Endothelial cell of umbilical vein (primary cell): ENCODE data around the gene SEMA4D. TPM values are rescaled to one million over a fixed set of nuclear protein-coding genes. Genes with fewer than 3 reads are reported as not detected.

Experiments used
- BruUV-seq: library from RNA; stranded (reverse); fragments of 400-500 nt; replicated peaks from 2 replicates; lab custom pipeline; 2021; lab: Mats Ljungman, UMichigan
- CTCF ChIA-PET: fragments of 300-600, 350-600 bp; sonication (Branson Sonifier 250); formaldehyde crosslinking; loops from one replicate; lab custom pipeline; 2021; ENCODE audit warnings: antibody characterized with exemption, inconsistent platforms; lab: Charles Lee
- POLR2A ChIA-PET: fragments of 300-600, 350-600 bp; sonication (Branson Sonifier 250); formaldehyde crosslinking; loops from one replicate; lab custom pipeline; 2021; ENCODE audit warnings: antibody characterized with exemption, inconsistent platforms; lab: Charles Lee
- DNase-seq: peaks from one replicate; pipeline ENCODE4 v3.0.0-alpha.2; 2011; ENCODE audit warnings: low read depth, low spot score
- FAIRE-seq: peaks from 2 replicates; lab custom pipeline; 2011; peaks lifted over from hg19 to GRCh38; lab: Jason Lieb, UNC
- H2AFZ ChIP-seq: 2 replicates; pipeline ENCODE4 v1.6.0; 2012; ENCODE audit warnings: low read depth, low read length, control low read depth, inconsistent platforms
- H3K27ac ChIP-seq: 2 replicates; pipeline ENCODE4 v1.5.1; 2011; ENCODE audit warnings: low read depth, mild to moderate bottlenecking, control low read depth, low read length, moderate library complexity; ENCODE audit not compliant: insufficient read depth
- H3K27me3 ChIP-seq, 2 experiments: 2 replicates each; pipeline versions ENCODE4 v1.6.0 to v1.6.1; 2011; ENCODE audit warnings: low read length in 2 of 2, mixed read lengths in 1 of 2; ENCODE audit not compliant: control insufficient read depth in 2 of 2, insufficient read depth in 2 of 2
- H3K36me3 ChIP-seq, 2 experiments: 2 replicates in 1 of 2; 3 replicates in 1 of 2; pipeline ENCODE4 v1.5.1; 2011; ENCODE audit warnings: low read length in 2 of 2, mild to moderate bottlenecking in 1 of 2, moderate library complexity in 1 of 2; ENCODE audit not compliant: control insufficient read depth in 2 of 2, insufficient read depth in 2 of 2; ENCODE audit errors: extremely low read depth in 1 of 2
- H3K4me1 ChIP-seq: 3 replicates; pipeline ENCODE4 v1.5.1; 2011; ENCODE audit warnings: mild to moderate bottlenecking, low read length; ENCODE audit not compliant: control insufficient read depth, insufficient read depth; ENCODE audit errors: extremely low read depth
- H3K4me2 ChIP-seq: 2 replicates; pipeline ENCODE4 v1.6.1; 2011; ENCODE audit warnings: low read length, control low read depth, mixed read lengths; ENCODE audit not compliant: insufficient read depth
- H3K4me3 ChIP-seq, 3 experiments: fragments of 200-600 bp in 1 of 3; sonication (generic), shearing (Covaris generic) in 1 of 3; replicated peaks in 1 of 3; 2 replicates each; pipeline ENCODE4 v1.5.1; 2011 to 2016; ENCODE audit warnings: control low read depth in 3 of 3, low read length in 3 of 3, mild to moderate bottlenecking in 2 of 3, inconsistent platforms in 1 of 3, low read depth in 1 of 3, moderate library complexity in 1 of 3; ENCODE audit not compliant: insufficient read depth in 1 of 3
- H3K79me2 ChIP-seq: 2 replicates; pipeline ENCODE4 v1.6.0; 2012; ENCODE audit warnings: low read length, inconsistent platforms; ENCODE audit not compliant: control insufficient read depth, insufficient read depth
- H3K9ac ChIP-seq: replicated peaks from 2 replicates; pipeline ENCODE3; 2011; ENCODE audit warnings: low read length, control low read depth; ENCODE audit not compliant: insufficient read depth; ENCODE audit errors: extremely low read depth
- H3K9me1 ChIP-seq: replicated peaks from 3 replicates; pipeline ENCODE4 v1.6.0; 2011; ENCODE audit warnings: mild to moderate bottlenecking, low read length; ENCODE audit not compliant: control insufficient read depth, insufficient read depth; ENCODE audit errors: extremely low read depth
- H3K9me3 ChIP-seq: replicated peaks from 2 replicates; pipeline ENCODE4 v1.5.1; 2012; ENCODE audit warnings: low read length, inconsistent platforms; ENCODE audit not compliant: control insufficient read depth, insufficient read depth
- H4K20me1 ChIP-seq: replicated peaks from 2 replicates; pipeline ENCODE3; 2011; ENCODE audit warnings: mild to moderate bottlenecking, low read length; ENCODE audit not compliant: control insufficient read depth, insufficient read depth; ENCODE audit errors: extremely low read depth
- EZH2 ChIP-seq: IDR thresholded peaks from 2 replicates; pipeline ENCODE4 v1.6.1; 2012; ENCODE audit warnings: borderline replicate concordance, low read depth, mild to moderate bottlenecking, moderate library complexity, low read length, inconsistent platforms; ENCODE audit not compliant: severe bottlenecking
- FOS ChIP-seq: IDR thresholded peaks from 2 replicates; pipeline ENCODE4 v1.6.1; 2011; ENCODE audit warnings: mild to moderate bottlenecking, low read length, moderate library complexity, borderline replicate concordance; ENCODE audit not compliant: insufficient read depth
- GATA2 ChIP-seq: IDR thresholded peaks from 2 replicates; pipeline ENCODE4 v1.7.0; 2011; ENCODE audit warnings: low read depth, mild to moderate bottlenecking, moderate library complexity, mixed read lengths, low read length; ENCODE audit not compliant: insufficient read length, insufficient read depth
- JUN ChIP-seq: IDR thresholded peaks from 2 replicates; pipeline ENCODE4 v1.6.1; 2011; ENCODE audit warnings: borderline replicate concordance, low read depth; ENCODE audit not compliant: insufficient read length, insufficient read depth
- MYC ChIP-seq: IDR thresholded peaks from one replicate; pipeline ENCODE4 v1.6.1; 2011; ENCODE audit warnings: mild to moderate bottlenecking, low read depth, low read length
- POLR2A ChIP-seq: IDR thresholded peaks from 2 replicates; pipeline ENCODE4 v1.6.1; 2012; ENCODE audit warnings: low read depth, mild to moderate bottlenecking, control low read depth, low read length
- POLR2AphosphoS5 ChIP-seq: IDR thresholded peaks from 2 replicates; pipeline ENCODE4 v1.6.1; 2012; ENCODE audit warnings: low read depth, mild to moderate bottlenecking, control low read depth, low read length, moderate library complexity; ENCODE audit not compliant: insufficient read depth
- dilution Hi-C: fragments of 300-500 bp; cut with MboI; formaldehyde crosslinking; loops from one replicate; pipeline ENCODE4 v1.15.0; 2019; ENCODE audit warnings: low sequenced_read_pairs; ENCODE audit not compliant: extremely low pct_ligation_motif_present
- intact Hi-C: fragments of 100-400 bp; cut with micrococcal nuclease; formaldehyde crosslinking; loops from one replicate; pipeline ENCODE4 v1.10.0; 2022
- polyA plus RNA-seq, 4 experiments: library from polyadenylated mRNA; depleted of rRNA in 3 of 4; stranded (reverse) in 3 of 4; unstranded in 1 of 4; fragments of >200 nt; gene quantifications; 2 replicates each; pipeline versions ENCODE4 v1.2.1 to v1.2.3, GENCODE V29; 2011 to 2012; ENCODE audit warnings: missing spikeins in 1 of 4
- total RNA-seq: library from RNA; stranded (reverse); gene quantifications from 2 replicates; pipeline ENCODE4 v1.2.3, GENCODE V29; 2021
- TF ChIP-seq, protein P1 (sequence below), 2 donors: IDR thresholded peaks; 1 replicate in 1 of 2; 2 replicates in 1 of 2; pipeline ENCODE4 v1.5.1; 2011; ENCODE audit warnings: low read length in 2 of 2, mild to moderate bottlenecking in 2 of 2, moderate library complexity in 2 of 2, control low read depth in 1 of 2, inconsistent platforms in 1 of 2, low read depth in 1 of 2; ENCODE audit not compliant: insufficient read depth in 1 of 2; ENCODE audit errors: extremely low read depth in 1 of 2
- TF ChIP-seq, protein P2 (sequence below): IDR thresholded peaks from 2 replicates; pipeline ENCODE4 v1.6.1; 2011; ENCODE audit not compliant: insufficient read depth, insufficient read length

SEMA4D gene
- total and polyA plus RNA-seq, 2 donors (not counting 3 experiments of a cell fraction or from before 2014, with no cell fraction given), result 3.9 to 15.7 TPM

DNA sequence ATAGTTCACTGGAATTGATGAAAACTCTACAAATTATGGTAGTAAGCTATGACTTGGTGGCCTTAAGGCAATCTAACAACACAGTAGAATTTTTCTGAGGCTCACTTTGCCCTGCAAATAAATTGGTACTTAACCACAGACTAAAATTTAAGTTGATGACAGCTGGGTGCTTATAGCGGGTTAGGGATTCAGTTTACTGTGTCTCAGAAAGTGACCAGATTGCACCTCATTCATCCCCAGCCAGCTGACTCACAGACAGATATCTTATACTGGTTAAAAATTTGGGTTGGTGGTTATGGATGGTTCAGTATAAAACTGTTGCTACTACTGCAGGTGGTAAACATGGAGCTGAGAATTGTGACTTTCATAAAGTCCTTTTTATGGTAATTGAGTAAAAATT, 184.1 kb downstream of the SEMA4D start:
- H3K36me3 ChIP-seq, result peaks cover 2 to 21% of the 10 kb centered on the region in 2 experiments
- H4K20me1 ChIP-seq, result no peaks in the 10 kb centered on the region
- peak overlapping the region; percentile 97 for H3K4me2 ChIP-seq
- DNase-seq, result no peak
- CTCF ChIA-PET, result interaction anchor here (0.9 to 1.3 kb wide), 3 partner anchors 35 to 235 kb away, joined by 3 to 5 read pairs (median 5); no protein-coding TSS in a partner anchor
- H3K27me3 ChIP-seq, result no peaks in the 10 kb centered on the region
- H3K9me1 ChIP-seq, result no peaks in the 10 kb centered on the region
- H2AFZ ChIP-seq, result no peak overlapping the region
- BruUV-seq, result no TSS peak
- dilution Hi-C loops, result no loop called here
- TF ChIP-seq EZH2, result no peak
- TF ChIP-seq FOS, result no peak
- no peak for TF ChIP-seq JUN
- TF ChIP-seq GATA2, result no peak
- TF ChIP-seq POLR2AphosphoS5, result no peak
- TF ChIP-seq, protein P1, sequence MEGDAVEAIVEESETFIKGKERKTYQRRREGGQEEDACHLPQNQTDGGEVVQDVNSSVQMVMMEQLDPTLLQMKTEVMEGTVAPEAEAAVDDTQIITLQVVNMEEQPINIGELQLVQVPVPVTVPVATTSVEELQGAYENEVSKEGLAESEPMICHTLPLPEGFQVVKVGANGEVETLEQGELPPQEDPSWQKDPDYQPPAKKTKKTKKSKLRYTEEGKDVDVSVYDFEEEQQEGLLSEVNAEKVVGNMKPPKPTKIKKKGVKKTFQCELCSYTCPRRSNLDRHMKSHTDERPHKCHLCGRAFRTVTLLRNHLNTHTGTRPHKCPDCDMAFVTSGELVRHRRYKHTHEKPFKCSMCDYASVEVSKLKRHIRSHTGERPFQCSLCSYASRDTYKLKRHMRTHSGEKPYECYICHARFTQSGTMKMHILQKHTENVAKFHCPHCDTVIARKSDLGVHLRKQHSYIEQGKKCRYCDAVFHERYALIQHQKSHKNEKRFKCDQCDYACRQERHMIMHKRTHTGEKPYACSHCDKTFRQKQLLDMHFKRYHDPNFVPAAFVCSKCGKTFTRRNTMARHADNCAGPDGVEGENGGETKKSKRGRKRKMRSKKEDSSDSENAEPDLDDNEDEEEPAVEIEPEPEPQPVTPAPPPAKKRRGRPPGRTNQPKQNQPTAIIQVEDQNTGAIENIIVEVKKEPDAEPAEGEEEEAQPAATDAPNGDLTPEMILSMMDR (IDR thresholded peaks at IDR 0.05; ENCODE audit: extremely low read depth in 1 of 2, insufficient read depth in 1 of 2, low read depth in 1 of 2, low read length in 2 of 2), result no peak
- peak; percentile 2 for TF ChIP-seq POLR2A
- no peak for TF ChIP-seq MYC
- TF ChIP-seq, protein P2, sequence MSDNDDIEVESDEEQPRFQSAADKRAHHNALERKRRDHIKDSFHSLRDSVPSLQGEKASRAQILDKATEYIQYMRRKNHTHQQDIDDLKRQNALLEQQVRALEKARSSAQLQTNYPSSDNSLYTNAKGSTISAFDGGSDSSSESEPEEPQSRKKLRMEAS, result no peak
- peaks cover 63% of the 10 kb centered on the region for H3K79me2 ChIP-seq
- no peak for FAIRE-seq
- intact Hi-C loops, result loop anchor here (5.0 to 10.0 kb wide), 2 partner anchors 501 to 927 kb away; partner anchors contain the start of gene SPIN1
- H3K27ac ChIP-seq, result peak overlapping the region; percentile 21
- POLR2A ChIA-PET, result no interaction called here
- H3K4me1 ChIP-seq, result peaks cover 38% of the 10 kb centered on the region
- H3K4me3 ChIP-seq, result peak overlapping the region; percentile 5 to 98 (median 97)
- no peaks in the 10 kb centered on the region for H3K9me3 ChIP-seq
- H3K9ac ChIP-seq, result peak overlapping the region; percentile 94
